Left lung (tissue), 10 donors: ENCODE measurements around the gene KDM4B. TPM values are rescaled to one million over a fixed set of nuclear protein-coding genes. Genes with fewer than 3 reads are reported as not detected.

Experiments
- ATAC-seq: fragments of 200-7000 bp; cut with Tn5 transposase; one replicate; pipeline ENCODE4 v1.9.1; 2020; ENCODE audit warnings: moderate library complexity
- DNase-seq, 4 donors: peaks; one replicate each; pipeline ENCODE4 v3.0.0-alpha.2; 2013 to 2020
- H3K27ac ChIP-seq, 2 donors: fragments of 200-600 bp; sonication (generic) in 1 of 2; one replicate each; pipeline versions ENCODE4 v1.5.0 to v1.8.0; 2020 to 2021
- H3K27me3 ChIP-seq, 2 donors: fragments of 200-600 bp; sonication (generic) in 1 of 2; one replicate each; pipeline versions ENCODE4 v1.5.0 to v1.8.0; 2020 to 2021
- H3K36me3 ChIP-seq, 2 donors: fragments of 200-600 bp; sonication (generic) in 1 of 2; one replicate each; pipeline versions ENCODE4 v1.5.0 to v1.8.0; 2020 to 2021
- H3K4me1 ChIP-seq, 2 donors: fragments of 200-600 bp; one replicate each; pipeline ENCODE4 v1.8.0; 2021
- H3K4me3 ChIP-seq, 2 donors: fragments of 200-600 bp; sonication (generic) in 1 of 2; one replicate each; pipeline versions ENCODE4 v1.5.0 to v1.8.0; 2020 to 2021; ENCODE audit warnings: mild to moderate bottlenecking in 1 of 2
- H3K9me3 ChIP-seq, 2 donors: fragments of 200-600 bp; sonication (generic) in 1 of 2; one replicate each; pipeline versions ENCODE4 v1.5.0 to v1.8.0; 2020 to 2021
- CTCF ChIP-seq, 2 donors: fragments of 200-600 bp; sonication (generic) in 1 of 2; IDR thresholded peaks; one replicate each; pipeline versions ENCODE4 v1.5.0 to v1.8.0; 2021; ENCODE audit warnings: antibody characterized with exemption in 2 of 2
- intact Hi-C, 2 donors: fragments of 100-400 bp; cut with DNase I; formaldehyde crosslinking; loops; one replicate each; pipeline versions ENCODE4 v1.11.2 to v1.14.2; 2022
- polyA plus RNA-seq, 6 donors: library from polyadenylated mRNA; unstranded; fragments of 120-200 nt; gene quantifications; one replicate each; pipeline ENCODE4 v1.2.1, GENCODE V29; 2013; ENCODE audit not compliant: insufficient read length in 6 of 6
- total RNA-seq, 2 donors: library from RNA; stranded (reverse); fragmentation: NEBNext Ultra II Directional; extraction: Animal tissue kit (Norgen Biotek cat#: 25700); gene quantifications; one replicate each; pipeline ENCODE4 v1.2.1, GENCODE V29; 2021
- donor health status: DM: no; HTN: yes; CAD: no.
- donor health status: DM: no; HTN: no; CAD: no.

The KDM4B gene
- total and polyA plus RNA-seq, 8 donors, result 24.6 to 42.1 (median 31.1) TPM

DNA sequence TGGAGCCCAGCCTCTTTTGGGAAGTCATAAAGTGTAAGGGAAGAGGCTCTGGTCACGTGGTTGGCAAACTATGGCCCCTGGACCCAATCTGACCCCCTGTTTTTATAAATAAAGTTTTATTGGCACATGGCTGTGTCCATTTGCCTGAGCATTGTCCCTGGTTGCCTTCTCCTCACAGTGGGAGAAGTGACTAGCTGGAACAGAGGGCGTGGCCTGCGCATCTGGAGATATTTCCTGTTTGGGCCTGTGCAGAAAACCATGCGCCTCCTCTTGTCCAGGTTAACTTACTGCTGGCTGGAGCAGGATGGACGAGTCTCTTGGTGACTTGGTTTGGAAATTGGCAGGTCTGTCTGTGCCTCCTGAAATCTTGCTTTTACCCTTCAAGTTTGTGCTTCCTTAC lies 48.3 kb downstream of the KDM4B start:
- no peaks in the 10 kb centered on the region for H3K9me3 ChIP-seq
- H3K4me1 ChIP-seq, result peaks cover 0 to 5% of the 10 kb centered on the region in 2 donors
- no peak for TF ChIP-seq CTCF (IDR thresholded peaks at IDR 0.05)
- no peak overlapping the region for H3K27ac ChIP-seq
- no peak overlapping the region for H3K4me3 ChIP-seq
- intact Hi-C loops, result no loop called here
- ATAC-seq (no peak), DNase-seq (no peak)
- peaks cover 0 to 38% of the 10 kb centered on the region in 2 donors for H3K36me3 ChIP-seq
- no peaks in the 10 kb centered on the region for H3K27me3 ChIP-seq

DNA sequence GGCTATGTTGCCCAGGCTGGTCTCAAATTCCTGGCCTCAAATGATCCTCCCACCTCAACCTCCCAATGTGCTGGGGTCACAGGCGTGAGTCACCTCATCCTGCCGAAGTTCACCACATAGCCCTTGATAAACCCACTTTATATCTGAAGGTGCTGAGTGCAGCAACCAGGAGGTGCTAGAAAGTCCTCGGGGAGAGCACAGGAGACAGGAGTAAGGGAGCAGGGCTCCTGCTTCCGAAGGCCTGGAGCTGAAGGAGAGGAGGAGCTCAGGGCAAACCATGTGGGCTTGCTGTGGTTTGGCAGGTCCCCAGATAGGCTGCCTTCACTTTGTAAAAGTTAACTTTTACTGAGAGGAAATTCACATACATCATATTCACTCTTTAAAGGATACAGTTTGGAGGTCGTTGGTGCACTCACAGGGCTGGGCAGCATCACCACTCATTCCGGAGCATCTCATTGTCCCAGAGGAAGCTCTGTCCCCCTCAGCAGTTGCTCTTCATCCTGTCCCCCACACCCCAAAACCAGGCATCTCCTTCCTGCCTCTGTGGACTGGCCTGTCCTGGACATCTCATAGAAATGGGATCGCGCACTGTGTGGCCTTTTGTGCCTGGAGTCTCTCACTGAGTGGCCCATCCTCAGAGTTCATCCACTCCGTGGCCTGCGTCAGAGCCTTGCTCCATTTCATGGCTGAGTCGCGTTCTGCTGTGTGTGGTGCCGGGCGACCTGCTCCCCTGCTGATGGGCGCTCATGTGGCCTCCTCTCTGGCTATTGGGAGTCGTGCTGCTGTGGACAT lies 49.5 kb downstream of the KDM4B start:
- peak; percentile 27 for ATAC-seq
- Histone ChIP-seq H3K27me3 (no peaks in the 10 kb centered on the region), H3K9me3 (no peaks in the 10 kb centered on the region), H3K27ac (no peak overlapping the region), H3K4me1 (peaks cover 0 to 5% of the 10 kb centered on the region in 2 donors), H3K36me3 (peaks cover 0 to 38% of the 10 kb centered on the region in 2 donors), H3K4me3 (no peak overlapping the region)
- DNase-seq, result peak in 1 of 4 donors; percentile 50
- intact Hi-C loops, result no loop called here
- no peak for TF ChIP-seq CTCF (IDR thresholded peaks at IDR 0.05)

DNA sequence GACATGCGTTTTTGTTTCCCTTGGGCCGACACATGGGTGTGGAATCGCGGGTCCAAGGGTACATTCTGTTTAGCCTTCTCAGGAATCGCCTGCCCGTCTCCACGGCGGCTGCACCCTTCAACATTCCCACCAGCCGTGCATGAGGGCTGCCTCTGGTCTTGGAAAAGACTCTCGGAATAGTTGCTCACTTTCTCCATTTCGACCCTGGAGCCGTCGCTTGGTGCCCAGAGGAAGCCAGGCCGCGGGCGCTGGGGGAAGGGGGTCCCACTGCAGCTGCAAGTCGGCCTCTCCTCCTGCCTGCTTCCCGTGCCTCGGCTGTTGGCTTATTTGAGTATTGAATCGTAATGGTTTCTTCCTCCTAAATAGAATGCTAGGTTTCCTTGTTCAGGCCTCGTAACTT lies 51.5 kb downstream of the KDM4B start:
- H3K27ac ChIP-seq, result no peak overlapping the region
- H3K27me3 ChIP-seq, result no peaks in the 10 kb centered on the region
- no peaks in the 10 kb centered on the region for H3K9me3 ChIP-seq
- no peak for ATAC-seq
- no peak for DNase-seq
- intact Hi-C loops, result no loop called here
- no peak for TF ChIP-seq CTCF (IDR thresholded peaks at IDR 0.05)
- peaks cover 0 to 5% of the 10 kb centered on the region in 2 donors for H3K4me1 ChIP-seq
- peaks cover 0 to 38% of the 10 kb centered on the region in 2 donors for H3K36me3 ChIP-seq
- H3K4me3 ChIP-seq, result no peak overlapping the region

GRCh38 chr19:5021046-5021445 lies 52.1 kb downstream of the KDM4B start:
- Histone ChIP-seq H3K36me3 (peaks cover 0 to 37% of the 10 kb centered on the region in 2 donors), H3K27me3 (no peaks in the 10 kb centered on the region), H3K4me3 (no peak overlapping the region), H3K27ac (no peak overlapping the region), H3K4me1 (peaks cover 0 to 5% of the 10 kb centered on the region in 2 donors), H3K9me3 (no peaks in the 10 kb centered on the region)
- intact Hi-C loops, result no loop called here
- ATAC-seq (no peak), DNase-seq (no peak)
- no peak for TF ChIP-seq CTCF (IDR thresholded peaks at IDR 0.05)

DNA sequence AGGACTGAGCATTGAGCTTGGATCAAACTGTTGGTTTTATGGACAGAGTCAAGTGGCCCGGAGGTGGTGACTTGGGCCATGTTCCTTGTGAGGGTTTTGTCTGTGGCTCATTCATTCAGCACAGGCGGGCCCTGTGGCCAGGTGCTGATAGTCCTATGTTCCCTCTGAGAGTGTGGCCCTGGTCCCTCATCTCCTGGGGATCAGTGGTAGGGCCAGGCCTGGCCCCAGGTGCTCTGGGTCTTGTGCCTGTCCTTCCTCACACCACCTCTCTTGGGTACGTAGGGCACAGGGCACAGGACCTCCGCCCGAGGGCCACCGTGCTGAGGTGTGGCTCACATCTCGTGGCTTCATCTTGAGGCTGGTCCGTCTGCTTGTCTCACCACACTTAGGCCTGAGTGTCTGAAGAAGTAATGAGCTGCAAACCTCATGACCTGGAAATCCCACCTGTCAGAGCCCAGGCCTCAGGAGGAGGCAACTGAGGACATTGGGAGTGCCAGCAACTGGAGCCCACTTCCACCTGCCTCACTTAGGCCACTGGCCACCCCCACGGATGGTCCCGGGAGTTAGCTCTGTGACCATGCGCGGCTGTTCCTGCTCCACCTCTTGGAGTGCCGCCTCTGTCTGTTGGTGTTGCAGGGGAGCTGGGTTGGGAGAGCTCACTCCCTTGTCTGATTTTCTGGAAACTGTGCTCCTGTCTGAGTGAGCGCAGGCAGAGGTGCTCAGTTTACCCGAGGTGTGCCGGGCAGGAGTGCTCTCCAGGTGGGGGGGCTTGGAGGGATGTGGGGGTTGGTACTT lies 53.4 kb downstream of the KDM4B start:
- TF ChIP-seq CTCF (IDR thresholded peaks at IDR 0.05), result no peak
- ATAC-seq (no peak), DNase-seq (no peak)
- no peaks in the 10 kb centered on the region for H3K27me3 ChIP-seq
- H3K36me3 ChIP-seq, result peaks cover 0 to 25% of the 10 kb centered on the region in 2 donors
- no peaks in the 10 kb centered on the region for H3K9me3 ChIP-seq
- H3K4me3 ChIP-seq, result no peak overlapping the region
- intact Hi-C loops, result no loop called here
- peaks cover 5 to 8% of the 10 kb centered on the region in 2 donors for H3K4me1 ChIP-seq
- H3K27ac ChIP-seq, result no peak overlapping the region
